C4-2B (cell line): Measurements from ENCODE around the gene TRAF1.

ENCODE experiments used
- ZFX ChIP-seq: fragments of 450-650 bp; IDR thresholded peaks from 2 replicates; pipeline ENCODE4 v1.6.1; 2017
- TF ChIP-seq, protein P1 (sequence below): fragments of 450-650 bp; conservative IDR thresholded peaks from 2 replicates; pipeline ENCODE4 v1.5.1; 2017; ENCODE audit warnings: mild to moderate bottlenecking

DNA sequence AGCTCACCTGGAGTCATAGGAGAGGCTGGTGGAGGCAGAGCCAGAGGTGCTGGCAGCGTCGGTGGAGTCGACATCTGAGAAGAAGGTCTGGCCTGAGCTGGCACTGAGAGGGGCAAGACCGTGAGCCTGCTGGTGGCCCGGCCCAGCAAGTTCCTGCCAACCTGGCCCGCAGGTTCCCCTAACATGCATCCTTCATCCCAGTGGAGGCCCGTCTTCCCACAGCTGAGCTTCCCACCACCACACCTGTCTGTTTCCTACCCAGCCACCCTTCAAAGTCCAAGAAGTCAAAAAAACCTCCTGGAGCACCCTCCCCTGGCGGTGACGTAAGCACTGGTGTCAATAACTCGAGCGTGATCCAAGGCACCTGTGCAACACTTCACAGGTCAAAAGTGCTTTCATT is 66.5 kb downstream of the TRAF1 start:
- TF ChIP-seq, protein P1, sequence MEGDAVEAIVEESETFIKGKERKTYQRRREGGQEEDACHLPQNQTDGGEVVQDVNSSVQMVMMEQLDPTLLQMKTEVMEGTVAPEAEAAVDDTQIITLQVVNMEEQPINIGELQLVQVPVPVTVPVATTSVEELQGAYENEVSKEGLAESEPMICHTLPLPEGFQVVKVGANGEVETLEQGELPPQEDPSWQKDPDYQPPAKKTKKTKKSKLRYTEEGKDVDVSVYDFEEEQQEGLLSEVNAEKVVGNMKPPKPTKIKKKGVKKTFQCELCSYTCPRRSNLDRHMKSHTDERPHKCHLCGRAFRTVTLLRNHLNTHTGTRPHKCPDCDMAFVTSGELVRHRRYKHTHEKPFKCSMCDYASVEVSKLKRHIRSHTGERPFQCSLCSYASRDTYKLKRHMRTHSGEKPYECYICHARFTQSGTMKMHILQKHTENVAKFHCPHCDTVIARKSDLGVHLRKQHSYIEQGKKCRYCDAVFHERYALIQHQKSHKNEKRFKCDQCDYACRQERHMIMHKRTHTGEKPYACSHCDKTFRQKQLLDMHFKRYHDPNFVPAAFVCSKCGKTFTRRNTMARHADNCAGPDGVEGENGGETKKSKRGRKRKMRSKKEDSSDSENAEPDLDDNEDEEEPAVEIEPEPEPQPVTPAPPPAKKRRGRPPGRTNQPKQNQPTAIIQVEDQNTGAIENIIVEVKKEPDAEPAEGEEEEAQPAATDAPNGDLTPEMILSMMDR = no peak
- no peak for TF ChIP-seq ZFX
